ENCODE measurements around the gene N4BP2. TPM values are rescaled to one million over a fixed set of nuclear protein-coding genes. Genes with fewer than 3 reads are reported as not detected.
"Not testable (repeated sequence)": the region's sequence is repeated elsewhere in the genome, so short reads cannot be mapped to it uniquely, and the experiment has no call there.

The N4BP2 gene
- total and polyA plus RNA-seq, 2 donors from 2014 or later: 0.71 to 10.5 TPM

- Histone ChIP-seq H3K9ac (ENCODE audit: low read length in 3 of 3) (no peak overlapping the region), H3K36me3 (ENCODE audit: control insufficient read depth in 2 of 3, insufficient read depth in 3 of 3, low read length in 3 of 3) (peaks cover 0 to 3% (median 2%) of the 10 kb centered on the region in 3 donors), H3K4me1 (ENCODE audit: control insufficient read depth in 2 of 3, insufficient read depth in 2 of 3, low read depth in 1 of 3, low read length in 3 of 3) (no peaks in the 10 kb centered on the region), H3K4me3 (ENCODE audit: low read length in 3 of 3) (no peak overlapping the region), H3K27ac (ENCODE audit: low read depth in 2 of 2, low read length in 2 of 2) (no peak overlapping the region), H3K9me3 (ENCODE audit: control insufficient read depth in 2 of 3, insufficient read depth in 1 of 3, low read length in 3 of 3) (no peaks in the 10 kb centered on the region), H3K27me3 (ENCODE audit: control insufficient read depth, insufficient read depth, low read length) (no peaks in the 10 kb centered on the region)
- DNase-seq: no peak
- no peak for FAIRE-seq
- TF ChIP-seq CTCF (IDR thresholded peaks at IDR 0.05; ENCODE audit: borderline replicate concordance, extremely low read depth, insufficient read depth): no peak
- intact Hi-C loops (cut with DNase I): no loop called here
Observed at GRCh38 chr4:40099010-40099409, 42.4 kb downstream of the N4BP2 start.

DNA sequence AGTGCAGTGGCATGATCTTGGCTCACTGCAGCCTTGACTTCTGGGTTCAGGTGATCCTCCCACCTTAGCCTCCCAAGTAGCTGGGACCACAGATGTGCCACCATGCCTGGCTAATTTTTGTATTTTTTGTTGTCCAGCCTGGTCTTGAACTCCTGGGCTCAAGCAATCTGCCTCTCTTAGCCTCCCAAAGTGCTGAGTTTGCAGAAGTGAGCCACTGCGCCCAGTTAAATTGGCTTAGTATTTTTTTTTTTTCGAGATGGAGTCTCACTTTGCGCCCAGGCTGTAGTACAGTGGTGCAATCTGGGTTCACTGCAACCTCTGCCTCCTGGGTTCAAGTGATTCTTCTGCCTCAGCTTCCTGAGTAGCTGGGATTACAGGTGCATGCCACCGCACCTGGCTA lies 50.5 kb downstream of the N4BP2 start:
- FAIRE-seq; H3K4me1 ChIP-seq (ENCODE audit: control insufficient read depth in 2 of 3, insufficient read depth in 2 of 3, low read depth in 1 of 3, low read length in 3 of 3); H3K4me3 ChIP-seq (ENCODE audit: low read length in 3 of 3); H3K9me3 ChIP-seq (ENCODE audit: control insufficient read depth in 2 of 3, insufficient read depth in 1 of 3, low read length in 3 of 3); DNase-seq; H3K36me3 ChIP-seq (ENCODE audit: control insufficient read depth in 2 of 3, insufficient read depth in 3 of 3, low read length in 3 of 3); H3K27ac ChIP-seq (ENCODE audit: low read depth in 2 of 2, low read length in 2 of 2); intact Hi-C loops (cut with DNase I); H3K9ac ChIP-seq (ENCODE audit: low read length in 3 of 3); H3K27me3 ChIP-seq (ENCODE audit: control insufficient read depth, insufficient read depth, low read length): not testable (repeated sequence)

GRCh38 chr4:40112027-40112792 lies 55.6 kb downstream of the N4BP2 start:
- no peak overlapping the region for H3K4me3 ChIP-seq (ENCODE audit: low read length in 3 of 3)
- FAIRE-seq (no peak), DNase-seq (no peak)
- no peaks in the 10 kb centered on the region for H3K4me1 ChIP-seq (ENCODE audit: control insufficient read depth in 2 of 3, insufficient read depth in 2 of 3, low read depth in 1 of 3, low read length in 3 of 3)
- intact Hi-C loops (cut with DNase I): no loop called here
- no peaks in the 10 kb centered on the region for H3K9me3 ChIP-seq (ENCODE audit: control insufficient read depth in 2 of 3, insufficient read depth in 1 of 3, low read length in 3 of 3)
- TF ChIP-seq CTCF (IDR thresholded peaks at IDR 0.05; ENCODE audit: borderline replicate concordance, extremely low read depth, insufficient read depth): no peak
- no peaks in the 10 kb centered on the region for H3K27me3 ChIP-seq (ENCODE audit: control insufficient read depth, insufficient read depth, low read length)
- H3K27ac ChIP-seq (ENCODE audit: low read depth in 2 of 2, low read length in 2 of 2): no peak overlapping the region
- no peak overlapping the region for H3K9ac ChIP-seq (ENCODE audit: low read length in 3 of 3)
- peaks cover 0 to under 1% (median 0%) of the 10 kb centered on the region in 3 donors for H3K36me3 ChIP-seq (ENCODE audit: control insufficient read depth in 2 of 3, insufficient read depth in 3 of 3, low read length in 3 of 3)

GRCh38 chr4:40114206-40114605 lies 57.6 kb downstream of the N4BP2 start:
- Histone ChIP-seq H3K27me3 (ENCODE audit: control insufficient read depth, insufficient read depth, low read length) (no peaks in the 10 kb centered on the region), H3K9ac (ENCODE audit: low read length in 3 of 3) (no peak overlapping the region), H3K36me3 (ENCODE audit: control insufficient read depth in 2 of 3, insufficient read depth in 3 of 3, low read length in 3 of 3) (peaks cover 0 to 2% (median 0%) of the 10 kb centered on the region in 3 donors), H3K27ac (ENCODE audit: low read depth in 2 of 2, low read length in 2 of 2) (no peak overlapping the region), H3K4me3 (ENCODE audit: low read length in 3 of 3) (no peak overlapping the region), H3K9me3 (ENCODE audit: control insufficient read depth in 2 of 3, insufficient read depth in 1 of 3, low read length in 3 of 3) (no peaks in the 10 kb centered on the region), H3K4me1 (ENCODE audit: control insufficient read depth in 2 of 3, insufficient read depth in 2 of 3, low read depth in 1 of 3, low read length in 3 of 3) (no peaks in the 10 kb centered on the region)
- TF ChIP-seq CTCF (IDR thresholded peaks at IDR 0.05; ENCODE audit: borderline replicate concordance, extremely low read depth, insufficient read depth): no peak
- intact Hi-C loops (cut with DNase I): no loop called here
- DNase-seq: no peak
- FAIRE-seq: no peak
